ENCODE data around the gene ZNF423. TPM values are rescaled to one million over a fixed set of nuclear protein-coding genes. Genes with fewer than 3 reads are reported as not detected.

ZNF423 gene
- total RNA-seq, 1 donor from 2014 or later, result 10.7 TPM

GRCh38 chr16:49776734-49777133, 79.2 kb downstream of the ZNF423 start:
- peak overlapping the region; percentile 53 for H3K27ac ChIP-seq
- intact Hi-C loops (cut with DNase I), result no loop called here
- H3K4me3 ChIP-seq, result no peak overlapping the region
- H3K4me1 ChIP-seq, result peaks cover 30% of the 10 kb centered on the region
- no peaks in the 10 kb centered on the region for H3K27me3 ChIP-seq (ENCODE audit: low read depth)
- H3K36me3 ChIP-seq, result no peaks in the 10 kb centered on the region
- no peaks in the 10 kb centered on the region for H3K9me3 ChIP-seq
- no peak for TF ChIP-seq CTCF (IDR thresholded peaks at IDR 0.05)
- ATAC-seq (no peak), DNase-seq (no peak)

DNA sequence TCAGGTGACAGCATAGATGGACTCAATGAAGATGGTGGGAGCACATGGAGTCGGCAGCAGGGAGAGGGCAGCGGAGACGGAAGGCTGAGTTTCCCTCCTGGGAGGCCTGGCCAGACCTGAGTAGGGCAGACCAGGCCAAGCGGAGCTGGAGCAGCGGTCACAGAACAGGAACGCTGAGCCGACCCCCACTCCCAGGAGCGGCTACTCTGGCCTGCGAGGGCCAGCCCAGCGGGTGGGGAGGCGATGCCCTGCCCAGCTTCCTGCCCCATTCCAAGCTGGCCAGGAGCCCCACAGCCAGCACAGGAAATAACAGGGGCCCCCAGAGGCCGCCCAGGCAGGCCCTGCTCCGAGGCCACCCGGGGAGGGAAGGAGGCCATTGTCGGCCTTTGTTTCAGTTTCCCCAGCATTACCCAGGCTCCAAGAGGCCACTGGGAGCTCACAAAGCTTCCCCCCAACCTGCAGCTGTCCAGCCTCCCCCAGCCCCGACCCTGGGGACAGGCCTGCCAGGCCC, 79.8 kb downstream of the ZNF423 start:
- H3K4me3 ChIP-seq, result no peak overlapping the region
- ATAC-seq, result peak; percentile 34 to 50
- H3K36me3 ChIP-seq, result no peaks in the 10 kb centered on the region
- TF ChIP-seq CTCF (IDR thresholded peaks at IDR 0.05), result no peak
- no peaks in the 10 kb centered on the region for H3K27me3 ChIP-seq (ENCODE audit: low read depth)
- H3K9me3 ChIP-seq, result no peaks in the 10 kb centered on the region
- peak overlapping the region; percentile 53 for H3K27ac ChIP-seq
- peaks cover 30% of the 10 kb centered on the region for H3K4me1 ChIP-seq
- intact Hi-C loops (cut with DNase I), result no loop called here
- no peak for DNase-seq

DNA sequence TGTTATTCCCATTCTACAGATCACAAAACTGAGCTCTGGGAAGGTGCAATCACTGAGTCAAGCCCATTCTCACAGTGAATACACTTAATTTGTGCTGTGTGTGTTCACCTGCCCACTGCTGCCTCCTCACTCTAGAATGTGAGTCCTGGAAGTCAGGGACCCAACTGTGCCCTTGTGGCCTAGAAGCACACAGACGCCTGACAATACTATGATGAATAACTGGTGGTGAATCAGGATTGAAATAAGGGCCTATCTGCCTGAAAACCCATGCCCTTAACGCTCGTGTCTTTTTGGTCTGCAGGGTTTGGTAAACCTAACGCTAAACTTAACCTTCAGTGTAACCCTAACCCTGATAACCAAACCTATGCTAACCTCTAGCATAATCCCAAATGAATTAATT, 80.3 kb downstream of the ZNF423 start:
- Histone ChIP-seq H3K36me3 (no peaks in the 10 kb centered on the region), H3K27me3 (ENCODE audit: low read depth) (no peaks in the 10 kb centered on the region), H3K9me3 (no peaks in the 10 kb centered on the region), H3K4me3 (no peak overlapping the region), H3K4me1 (peaks cover 30% of the 10 kb centered on the region), H3K27ac (peak overlapping the region; percentile 53)
- ATAC-seq (no peak), DNase-seq (no peak)
- intact Hi-C loops (cut with DNase I), result no loop called here
- no peak for TF ChIP-seq CTCF (IDR thresholded peaks at IDR 0.05)

- Histone ChIP-seq H3K4me3 (no peak overlapping the region), H3K4me1 (peaks cover 30% of the 10 kb centered on the region), H3K27ac (no peak overlapping the region), H3K9me3 (no peaks in the 10 kb centered on the region), H3K27me3 (ENCODE audit: low read depth) (no peaks in the 10 kb centered on the region), H3K36me3 (no peaks in the 10 kb centered on the region)
- no peak for TF ChIP-seq CTCF (IDR thresholded peaks at IDR 0.05)
- ATAC-seq (no peak), DNase-seq (no peak)
- intact Hi-C loops (cut with DNase I), result no loop called here
Measured at GRCh38 chr16:49775018-49775417, 80.9 kb downstream of the ZNF423 start.

- Histone ChIP-seq H3K27ac (peak overlapping the region; percentile 1), H3K4me1 (peaks cover 30% of the 10 kb centered on the region), H3K27me3 (ENCODE audit: low read depth) (no peaks in the 10 kb centered on the region), H3K36me3 (no peaks in the 10 kb centered on the region), H3K9me3 (no peaks in the 10 kb centered on the region), H3K4me3 (no peak overlapping the region)
- intact Hi-C loops (cut with DNase I), result no loop called here
- TF ChIP-seq CTCF (IDR thresholded peaks at IDR 0.05), result no peak
- DNase-seq, result no peak
- ATAC-seq, result no peak
Measured at GRCh38 chr16:49773534-49774475, 82.1 kb downstream of the ZNF423 start.
